SKM-1 treated with dmso at 0.1 percent for 144 hours (cell line): ENCODE data around the gene SSTR4.

Source experiments
- DNase-seq: peaks from one replicate; lab custom pipeline; 2025; ENCODE audit not compliant: unreplicated experiment; lab: John Stamatoyannopoulos, UW

The SSTR4 gene

GRCh38 chr20:23085436-23086055 lies 50.4 kb downstream of the SSTR4 start:
- DNase-seq, result no peak

DNA sequence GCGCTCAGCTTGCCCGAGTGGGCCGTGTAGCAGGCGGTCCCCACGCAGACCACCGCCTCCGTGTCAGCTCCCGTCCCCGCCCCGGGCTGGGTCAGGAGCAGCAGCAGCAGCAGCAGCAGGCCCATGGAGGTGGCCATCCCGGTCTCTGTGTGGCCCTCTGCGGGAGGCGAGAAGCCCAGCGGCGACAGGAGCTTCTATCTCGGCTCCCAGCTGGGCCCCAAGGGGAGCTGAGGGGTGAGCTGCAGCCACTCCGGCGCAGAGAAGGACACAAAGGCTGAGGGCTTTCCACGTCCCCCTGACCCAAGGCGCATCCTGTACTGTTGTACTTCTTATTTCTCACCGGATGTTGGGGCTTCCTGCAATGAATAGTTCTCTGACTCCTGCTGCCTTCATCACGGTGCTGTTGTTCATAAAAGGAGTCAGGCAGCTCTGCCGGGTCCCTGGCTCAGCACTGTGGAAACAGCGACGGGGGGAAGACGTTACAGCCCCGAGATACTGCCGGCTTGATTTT lies 51.0 kb downstream of the SSTR4 start, which contains the start of gene CD93:
Gene CD93, minus strand, starts transcription at position 269 of the 511 bp plus-strand sequence. Its CDS starts 132 bp downstream, at position 137.
- no peak for DNase-seq

DNA sequence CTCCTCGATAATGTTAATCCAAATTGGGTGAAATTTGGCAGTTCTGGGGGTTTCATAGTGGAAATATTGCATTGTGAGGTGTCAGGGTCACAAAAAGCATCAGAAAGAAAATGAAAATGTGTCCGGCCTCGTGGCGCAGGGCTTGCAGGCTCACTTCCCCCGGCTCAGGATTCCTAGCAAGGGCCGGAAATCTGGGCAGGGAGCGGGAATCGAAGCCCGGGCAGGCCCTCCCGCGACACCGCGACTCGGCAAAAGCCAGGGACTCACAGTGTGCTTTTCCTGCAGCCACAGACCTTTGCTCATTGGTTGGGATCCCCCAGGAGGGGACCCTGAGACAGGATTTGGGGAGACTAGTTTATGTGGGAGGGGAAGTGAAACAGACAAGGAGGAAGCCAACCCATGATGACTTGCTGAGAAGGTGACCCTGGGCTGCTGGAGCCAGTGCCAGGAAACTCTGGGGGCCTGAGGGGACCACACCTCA lies 51.9 kb downstream of the SSTR4 start:
- no peak for DNase-seq

DNA sequence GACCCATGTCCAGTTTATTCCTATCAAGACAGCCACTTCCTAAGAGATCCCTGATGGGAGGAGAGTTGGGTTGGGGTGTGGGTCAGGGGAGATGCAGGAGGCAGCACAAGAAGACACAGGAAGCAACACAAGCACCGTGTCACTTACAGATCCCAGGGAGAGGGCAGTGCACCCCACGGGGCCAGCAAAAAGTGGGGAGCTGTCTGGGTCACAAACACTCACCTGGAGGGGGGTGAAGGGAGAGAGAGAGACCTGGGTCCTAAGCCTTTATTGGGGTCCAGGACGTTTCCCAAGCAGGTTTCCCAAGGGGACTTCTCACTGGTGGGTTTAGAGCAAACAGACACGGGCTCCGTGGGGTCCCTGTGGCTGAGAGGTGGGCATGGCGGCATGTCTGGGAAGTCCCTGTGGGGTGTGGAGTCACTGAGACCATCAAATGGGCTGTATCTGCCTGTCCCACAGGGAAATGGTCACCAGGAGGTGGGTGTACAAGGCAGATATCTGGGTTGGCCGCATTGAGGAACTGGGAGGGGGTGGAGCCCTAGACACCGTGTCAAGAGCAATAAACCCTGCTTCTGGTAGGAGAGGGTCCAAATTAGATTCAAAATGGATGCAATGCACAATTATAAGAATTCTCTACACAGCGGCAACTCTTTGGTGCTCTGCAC lies 52.6 kb downstream of the SSTR4 start:
- no peak for DNase-seq
